ENCODE data around the gene ZNF618. TPM values are rescaled to one million over a fixed set of nuclear protein-coding genes. Genes with fewer than 3 reads are reported as not detected.

Gene ZNF618
- total RNA-seq, 1 experiment from 2014 or later, result 22.0 TPM

DNA sequence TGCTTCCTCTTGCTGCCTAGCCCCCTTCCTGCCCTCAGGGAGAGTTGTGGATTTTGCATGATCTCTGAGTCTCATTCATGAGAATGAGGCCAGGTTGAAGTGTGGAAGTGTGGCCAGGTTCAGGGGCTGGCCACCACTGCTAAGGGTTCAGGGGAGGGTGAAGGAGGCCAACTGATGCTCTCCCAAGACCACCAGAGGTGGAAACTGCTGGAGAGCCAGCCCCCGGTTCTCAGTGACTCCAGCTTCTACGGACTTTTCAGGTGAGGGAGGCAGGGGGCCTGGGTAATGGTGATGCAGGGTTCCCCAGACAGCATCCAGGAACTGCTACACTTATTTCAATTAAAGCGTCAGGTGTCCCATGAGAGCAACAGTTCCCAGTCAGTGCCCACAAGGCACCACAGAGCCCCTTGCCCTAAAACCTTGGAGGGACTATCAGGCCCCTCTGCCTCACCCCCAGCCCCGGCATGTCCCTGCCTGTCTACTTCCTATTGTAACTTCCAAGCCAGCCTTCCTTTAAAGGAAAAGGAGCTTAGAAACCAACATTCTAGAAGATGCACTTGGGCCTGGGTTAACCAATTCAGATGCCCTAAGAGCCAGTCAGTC lies 151.9 kb downstream of the ZNF618 start:
- H3K4me3 Mint-ChIP-seq, result no peak overlapping the region
- ATAC-seq (no peak), DNase-seq (ENCODE audit: low spot score) (no peak)
- CTCF ChIA-PET, result no interaction called here
- H3K27me3 Mint-ChIP-seq (ENCODE audit: low read depth), result no peaks in the 10 kb centered on the region
- H3K9me3 Mint-ChIP-seq, result peaks cover 15% of the 10 kb centered on the region
- H3K27ac Mint-ChIP-seq, result no peak overlapping the region
- H3K36me3 Mint-ChIP-seq, result peaks cover 30% of the 10 kb centered on the region
- POLR2A ChIA-PET, result no interaction called here
- H3K4me1 Mint-ChIP-seq, result peaks cover 7% of the 10 kb centered on the region
- TF ChIP-seq, protein P1, sequence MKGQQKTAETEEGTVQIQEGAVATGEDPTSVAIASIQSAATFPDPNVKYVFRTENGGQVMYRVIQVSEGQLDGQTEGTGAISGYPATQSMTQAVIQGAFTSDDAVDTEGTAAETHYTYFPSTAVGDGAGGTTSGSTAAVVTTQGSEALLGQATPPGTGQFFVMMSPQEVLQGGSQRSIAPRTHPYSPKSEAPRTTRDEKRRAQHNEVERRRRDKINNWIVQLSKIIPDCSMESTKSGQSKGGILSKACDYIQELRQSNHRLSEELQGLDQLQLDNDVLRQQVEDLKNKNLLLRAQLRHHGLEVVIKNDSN (CRISPR knock-in tag; IDR thresholded peaks at IDR 0.05), result no peak
- TF ChIP-seq, protein P2, sequence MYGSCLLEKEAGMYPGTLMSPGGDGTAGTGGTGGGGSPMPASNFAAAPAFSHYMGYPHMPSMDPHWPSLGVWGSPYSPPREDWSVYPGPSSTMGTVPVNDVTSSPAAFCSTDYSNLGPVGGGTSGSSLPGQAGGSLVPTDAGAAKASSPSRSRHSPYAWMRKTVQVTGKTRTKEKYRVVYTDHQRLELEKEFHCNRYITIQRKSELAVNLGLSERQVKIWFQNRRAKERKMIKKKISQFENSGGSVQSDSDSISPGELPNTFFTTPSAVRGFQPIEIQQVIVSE (CRISPR knock-in tag; IDR thresholded peaks at IDR 0.05; ENCODE audit: borderline replicate concordance), result no peak
- no peak for TF ChIP-seq ZNF263 (CRISPR knock-in tag; IDR thresholded peaks at IDR 0.05; ENCODE audit: low read depth)
- TF ChIP-seq, protein P3, sequence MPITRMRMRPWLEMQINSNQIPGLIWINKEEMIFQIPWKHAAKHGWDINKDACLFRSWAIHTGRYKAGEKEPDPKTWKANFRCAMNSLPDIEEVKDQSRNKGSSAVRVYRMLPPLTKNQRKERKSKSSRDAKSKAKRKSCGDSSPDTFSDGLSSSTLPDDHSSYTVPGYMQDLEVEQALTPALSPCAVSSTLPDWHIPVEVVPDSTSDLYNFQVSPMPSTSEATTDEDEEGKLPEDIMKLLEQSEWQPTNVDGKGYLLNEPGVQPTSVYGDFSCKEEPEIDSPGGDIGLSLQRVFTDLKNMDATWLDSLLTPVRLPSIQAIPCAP (CRISPR knock-in tag; IDR thresholded peaks at IDR 0.05), result no peak
- TF ChIP-seq, protein P4, sequence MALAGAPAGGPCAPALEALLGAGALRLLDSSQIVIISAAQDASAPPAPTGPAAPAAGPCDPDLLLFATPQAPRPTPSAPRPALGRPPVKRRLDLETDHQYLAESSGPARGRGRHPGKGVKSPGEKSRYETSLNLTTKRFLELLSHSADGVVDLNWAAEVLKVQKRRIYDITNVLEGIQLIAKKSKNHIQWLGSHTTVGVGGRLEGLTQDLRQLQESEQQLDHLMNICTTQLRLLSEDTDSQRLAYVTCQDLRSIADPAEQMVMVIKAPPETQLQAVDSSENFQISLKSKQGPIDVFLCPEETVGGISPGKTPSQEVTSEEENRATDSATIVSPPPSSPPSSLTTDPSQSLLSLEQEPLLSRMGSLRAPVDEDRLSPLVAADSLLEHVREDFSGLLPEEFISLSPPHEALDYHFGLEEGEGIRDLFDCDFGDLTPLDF (CRISPR knock-in tag; IDR thresholded peaks at IDR 0.05), result no peak
- TF ChIP-seq, protein P5, sequence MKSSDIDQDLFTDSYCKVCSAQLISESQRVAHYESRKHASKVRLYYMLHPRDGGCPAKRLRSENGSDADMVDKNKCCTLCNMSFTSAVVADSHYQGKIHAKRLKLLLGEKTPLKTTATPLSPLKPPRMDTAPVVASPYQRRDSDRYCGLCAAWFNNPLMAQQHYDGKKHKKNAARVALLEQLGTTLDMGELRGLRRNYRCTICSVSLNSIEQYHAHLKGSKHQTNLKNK (CRISPR knock-in tag; IDR thresholded peaks at IDR 0.05), result no peak
- TF ChIP-seq, protein P6, sequence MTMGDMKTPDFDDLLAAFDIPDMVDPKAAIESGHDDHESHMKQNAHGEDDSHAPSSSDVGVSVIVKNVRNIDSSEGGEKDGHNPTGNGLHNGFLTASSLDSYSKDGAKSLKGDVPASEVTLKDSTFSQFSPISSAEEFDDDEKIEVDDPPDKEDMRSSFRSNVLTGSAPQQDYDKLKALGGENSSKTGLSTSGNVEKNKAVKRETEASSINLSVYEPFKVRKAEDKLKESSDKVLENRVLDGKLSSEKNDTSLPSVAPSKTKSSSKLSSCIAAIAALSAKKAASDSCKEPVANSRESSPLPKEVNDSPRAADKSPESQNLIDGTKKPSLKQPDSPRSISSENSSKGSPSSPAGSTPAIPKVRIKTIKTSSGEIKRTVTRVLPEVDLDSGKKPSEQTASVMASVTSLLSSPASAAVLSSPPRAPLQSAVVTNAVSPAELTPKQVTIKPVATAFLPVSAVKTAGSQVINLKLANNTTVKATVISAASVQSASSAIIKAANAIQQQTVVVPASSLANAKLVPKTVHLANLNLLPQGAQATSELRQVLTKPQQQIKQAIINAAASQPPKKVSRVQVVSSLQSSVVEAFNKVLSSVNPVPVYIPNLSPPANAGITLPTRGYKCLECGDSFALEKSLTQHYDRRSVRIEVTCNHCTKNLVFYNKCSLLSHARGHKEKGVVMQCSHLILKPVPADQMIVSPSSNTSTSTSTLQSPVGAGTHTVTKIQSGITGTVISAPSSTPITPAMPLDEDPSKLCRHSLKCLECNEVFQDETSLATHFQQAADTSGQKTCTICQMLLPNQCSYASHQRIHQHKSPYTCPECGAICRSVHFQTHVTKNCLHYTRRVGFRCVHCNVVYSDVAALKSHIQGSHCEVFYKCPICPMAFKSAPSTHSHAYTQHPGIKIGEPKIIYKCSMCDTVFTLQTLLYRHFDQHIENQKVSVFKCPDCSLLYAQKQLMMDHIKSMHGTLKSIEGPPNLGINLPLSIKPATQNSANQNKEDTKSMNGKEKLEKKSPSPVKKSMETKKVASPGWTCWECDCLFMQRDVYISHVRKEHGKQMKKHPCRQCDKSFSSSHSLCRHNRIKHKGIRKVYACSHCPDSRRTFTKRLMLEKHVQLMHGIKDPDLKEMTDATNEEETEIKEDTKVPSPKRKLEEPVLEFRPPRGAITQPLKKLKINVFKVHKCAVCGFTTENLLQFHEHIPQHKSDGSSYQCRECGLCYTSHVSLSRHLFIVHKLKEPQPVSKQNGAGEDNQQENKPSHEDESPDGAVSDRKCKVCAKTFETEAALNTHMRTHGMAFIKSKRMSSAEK (CRISPR knock-in tag; IDR thresholded peaks at IDR 0.05; ENCODE audit: borderline replicate concordance), result no peak
- TF ChIP-seq, protein P7, sequence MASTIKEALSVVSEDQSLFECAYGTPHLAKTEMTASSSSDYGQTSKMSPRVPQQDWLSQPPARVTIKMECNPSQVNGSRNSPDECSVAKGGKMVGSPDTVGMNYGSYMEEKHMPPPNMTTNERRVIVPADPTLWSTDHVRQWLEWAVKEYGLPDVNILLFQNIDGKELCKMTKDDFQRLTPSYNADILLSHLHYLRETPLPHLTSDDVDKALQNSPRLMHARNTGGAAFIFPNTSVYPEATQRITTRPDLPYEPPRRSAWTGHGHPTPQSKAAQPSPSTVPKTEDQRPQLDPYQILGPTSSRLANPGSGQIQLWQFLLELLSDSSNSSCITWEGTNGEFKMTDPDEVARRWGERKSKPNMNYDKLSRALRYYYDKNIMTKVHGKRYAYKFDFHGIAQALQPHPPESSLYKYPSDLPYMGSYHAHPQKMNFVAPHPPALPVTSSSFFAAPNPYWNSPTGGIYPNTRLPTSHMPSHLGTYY (CRISPR knock-in tag; IDR thresholded peaks at IDR 0.05), result no peak
- TF ChIP-seq ZNF219 (CRISPR knock-in tag; IDR thresholded peaks at IDR 0.05; ENCODE audit: borderline replicate concordance), result no peak
- TF ChIP-seq GTF2I (CRISPR knock-in tag; conservative IDR thresholded peaks at IDR 0.05), result no peak
- TF ChIP-seq ZNF317 (CRISPR knock-in tag; IDR thresholded peaks at IDR 0.05; ENCODE audit: borderline replicate concordance, low read depth), result no peak
- TF ChIP-seq, protein P8, sequence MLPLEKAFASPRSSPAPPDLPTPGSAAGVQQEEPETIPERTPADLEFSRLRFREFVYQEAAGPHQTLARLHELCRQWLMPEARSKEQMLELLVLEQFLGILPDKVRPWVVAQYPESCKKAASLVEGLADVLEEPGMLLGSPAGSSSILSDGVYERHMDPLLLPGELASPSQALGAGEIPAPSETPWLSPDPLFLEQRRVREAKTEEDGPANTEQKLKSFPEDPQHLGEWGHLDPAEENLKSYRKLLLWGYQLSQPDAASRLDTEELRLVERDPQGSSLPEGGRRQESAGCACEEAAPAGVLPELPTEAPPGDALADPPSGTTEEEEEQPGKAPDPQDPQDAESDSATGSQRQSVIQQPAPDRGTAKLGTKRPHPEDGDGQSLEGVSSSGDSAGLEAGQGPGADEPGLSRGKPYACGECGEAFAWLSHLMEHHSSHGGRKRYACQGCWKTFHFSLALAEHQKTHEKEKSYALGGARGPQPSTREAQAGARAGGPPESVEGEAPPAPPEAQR (CRISPR knock-in tag; IDR thresholded peaks at IDR 0.05), result no peak
- TF ChIP-seq, protein P9, sequence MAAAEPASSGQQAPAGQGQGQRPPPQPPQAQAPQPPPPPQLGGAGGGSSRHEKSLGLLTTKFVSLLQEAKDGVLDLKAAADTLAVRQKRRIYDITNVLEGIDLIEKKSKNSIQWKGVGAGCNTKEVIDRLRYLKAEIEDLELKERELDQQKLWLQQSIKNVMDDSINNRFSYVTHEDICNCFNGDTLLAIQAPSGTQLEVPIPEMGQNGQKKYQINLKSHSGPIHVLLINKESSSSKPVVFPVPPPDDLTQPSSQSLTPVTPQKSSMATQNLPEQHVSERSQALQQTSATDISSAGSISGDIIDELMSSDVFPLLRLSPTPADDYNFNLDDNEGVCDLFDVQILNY (CRISPR knock-in tag; IDR thresholded peaks at IDR 0.05), result no peak
- TF ChIP-seq, protein P10, sequence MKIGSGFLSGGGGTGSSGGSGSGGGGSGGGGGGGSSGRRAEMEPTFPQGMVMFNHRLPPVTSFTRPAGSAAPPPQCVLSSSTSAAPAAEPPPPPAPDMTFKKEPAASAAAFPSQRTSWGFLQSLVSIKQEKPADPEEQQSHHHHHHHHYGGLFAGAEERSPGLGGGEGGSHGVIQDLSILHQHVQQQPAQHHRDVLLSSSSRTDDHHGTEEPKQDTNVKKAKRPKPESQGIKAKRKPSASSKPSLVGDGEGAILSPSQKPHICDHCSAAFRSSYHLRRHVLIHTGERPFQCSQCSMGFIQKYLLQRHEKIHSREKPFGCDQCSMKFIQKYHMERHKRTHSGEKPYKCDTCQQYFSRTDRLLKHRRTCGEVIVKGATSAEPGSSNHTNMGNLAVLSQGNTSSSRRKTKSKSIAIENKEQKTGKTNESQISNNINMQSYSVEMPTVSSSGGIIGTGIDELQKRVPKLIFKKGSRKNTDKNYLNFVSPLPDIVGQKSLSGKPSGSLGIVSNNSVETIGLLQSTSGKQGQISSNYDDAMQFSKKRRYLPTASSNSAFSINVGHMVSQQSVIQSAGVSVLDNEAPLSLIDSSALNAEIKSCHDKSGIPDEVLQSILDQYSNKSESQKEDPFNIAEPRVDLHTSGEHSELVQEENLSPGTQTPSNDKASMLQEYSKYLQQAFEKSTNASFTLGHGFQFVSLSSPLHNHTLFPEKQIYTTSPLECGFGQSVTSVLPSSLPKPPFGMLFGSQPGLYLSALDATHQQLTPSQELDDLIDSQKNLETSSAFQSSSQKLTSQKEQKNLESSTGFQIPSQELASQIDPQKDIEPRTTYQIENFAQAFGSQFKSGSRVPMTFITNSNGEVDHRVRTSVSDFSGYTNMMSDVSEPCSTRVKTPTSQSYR (CRISPR knock-in tag; IDR thresholded peaks at IDR 0.05), result no peak
- no peak for TF ChIP-seq CREM (CRISPR knock-in tag; IDR thresholded peaks at IDR 0.05)
- TF ChIP-seq ESRRA (CRISPR knock-in tag; IDR thresholded peaks at IDR 0.05; ENCODE audit: borderline replicate concordance), result no peak
- TF ChIP-seq MXD4 (CRISPR knock-in tag; IDR thresholded peaks at IDR 0.05; ENCODE audit: borderline replicate concordance), result no peak
- TF ChIP-seq KAT7 (CRISPR knock-in tag; IDR thresholded peaks at IDR 0.05; ENCODE audit: borderline replicate concordance), result no peak
- no peak for TF ChIP-seq RELA (CRISPR knock-in tag; IDR thresholded peaks at IDR 0.05; ENCODE audit: borderline replicate concordance)
- no peak for TF ChIP-seq IRF2 (CRISPR knock-in tag; IDR thresholded peaks at IDR 0.05; ENCODE audit: borderline replicate concordance, low read depth)
